ENCODE measurements around the gene OCRL. TPM values are rescaled to one million over a fixed set of nuclear protein-coding genes. Genes with fewer than 3 reads are reported as not detected.

OCRL gene
- total RNA-seq = 10 to 100 TPM in 2 of 4 donors, 1 to 10 TPM in 2; 7.2 to 34.7 (median 17.4) TPM

DNA sequence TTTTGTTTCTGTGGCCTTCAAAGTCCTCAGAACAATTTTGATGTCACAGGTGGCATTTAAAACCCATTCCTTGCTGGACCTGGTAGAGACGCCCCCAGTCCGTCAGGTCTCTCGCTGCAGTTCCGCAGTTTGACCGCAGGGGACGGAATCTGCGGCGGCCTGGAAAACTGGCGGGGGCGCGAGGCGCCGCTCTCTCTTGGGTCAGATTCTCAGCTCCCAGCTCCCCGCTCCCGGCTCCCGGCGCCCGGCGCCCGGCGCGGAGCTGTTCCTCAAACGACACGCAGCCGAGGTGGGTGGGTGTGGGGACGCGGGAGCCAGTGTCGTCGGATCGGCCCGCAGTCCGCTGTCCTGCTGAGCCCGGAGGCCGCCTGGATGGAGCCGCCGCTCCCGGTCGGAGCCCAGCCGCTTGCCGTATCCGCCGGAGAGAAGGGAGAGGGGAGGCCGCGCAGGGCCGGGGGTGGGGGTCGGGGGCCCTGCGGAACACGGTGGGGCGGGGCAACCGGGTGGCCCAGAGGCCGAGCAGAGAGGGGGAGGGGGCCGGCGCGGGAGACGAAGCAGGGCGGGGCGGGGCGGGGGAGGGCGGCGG lies at the start of gene OCRL:
Gene OCRL (plus strand): TSS at position 192 of the 586 bp plus-strand sequence. CDS start 181 bp downstream, at position 373.
- peak; percentile 51 to 71 for DNase-seq
- Histone ChIP-seq H3K36me3 (no peaks in the 10 kb centered on the region), H3K27ac (peak within 1 kb of the TSS; percentile 60 to 72), H3K4me3 (peak within 1 kb of the TSS; percentile 31 to 41), H3K4me1 (no peaks in the 10 kb centered on the region), H3K27me3 (no peaks in the 10 kb centered on the region), H3K9me3 (no peaks in the 10 kb centered on the region)
- intact Hi-C loops (cut with DNase I; ENCODE audit: low total_unique reads) = no loop called here
- TF ChIP-seq POLR2A (IDR thresholded peaks at IDR 0.05) = peak in 1 of 2 donors; percentile 16
- TF ChIP-seq, protein P1, sequence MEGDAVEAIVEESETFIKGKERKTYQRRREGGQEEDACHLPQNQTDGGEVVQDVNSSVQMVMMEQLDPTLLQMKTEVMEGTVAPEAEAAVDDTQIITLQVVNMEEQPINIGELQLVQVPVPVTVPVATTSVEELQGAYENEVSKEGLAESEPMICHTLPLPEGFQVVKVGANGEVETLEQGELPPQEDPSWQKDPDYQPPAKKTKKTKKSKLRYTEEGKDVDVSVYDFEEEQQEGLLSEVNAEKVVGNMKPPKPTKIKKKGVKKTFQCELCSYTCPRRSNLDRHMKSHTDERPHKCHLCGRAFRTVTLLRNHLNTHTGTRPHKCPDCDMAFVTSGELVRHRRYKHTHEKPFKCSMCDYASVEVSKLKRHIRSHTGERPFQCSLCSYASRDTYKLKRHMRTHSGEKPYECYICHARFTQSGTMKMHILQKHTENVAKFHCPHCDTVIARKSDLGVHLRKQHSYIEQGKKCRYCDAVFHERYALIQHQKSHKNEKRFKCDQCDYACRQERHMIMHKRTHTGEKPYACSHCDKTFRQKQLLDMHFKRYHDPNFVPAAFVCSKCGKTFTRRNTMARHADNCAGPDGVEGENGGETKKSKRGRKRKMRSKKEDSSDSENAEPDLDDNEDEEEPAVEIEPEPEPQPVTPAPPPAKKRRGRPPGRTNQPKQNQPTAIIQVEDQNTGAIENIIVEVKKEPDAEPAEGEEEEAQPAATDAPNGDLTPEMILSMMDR (IDR thresholded peaks at IDR 0.05) = peak; percentile 43 to 76 (median 68)

DNA sequence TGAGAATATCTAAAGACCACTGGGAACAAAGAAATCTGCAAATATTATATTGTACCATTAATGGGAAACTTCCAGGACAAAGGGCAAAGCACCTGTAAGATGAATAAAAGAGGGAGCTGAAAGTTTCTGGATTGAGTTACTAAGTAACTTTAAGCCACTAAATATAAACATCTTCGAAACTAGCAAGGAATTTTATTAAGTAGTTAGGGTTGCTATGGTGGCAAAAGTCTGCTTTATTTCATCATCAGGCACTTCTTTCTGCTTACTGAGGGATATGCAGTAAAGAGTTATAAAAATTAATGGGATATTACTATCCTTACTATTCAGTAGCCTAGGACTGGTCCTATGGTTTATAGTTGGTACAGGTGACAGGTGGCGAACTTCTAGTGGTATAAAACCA lies 49.7 kb upstream of the OCRL start:
- TF ChIP-seq, protein P1 (IDR thresholded peaks at IDR 0.05) = no peak
- no peak for TF ChIP-seq POLR2A (IDR thresholded peaks at IDR 0.05)
- no peak overlapping the region for H3K4me3 ChIP-seq
- H3K36me3 ChIP-seq = no peaks in the 10 kb centered on the region
- intact Hi-C loops (cut with DNase I; ENCODE audit: low total_unique reads) = no loop called here
- H3K27me3 ChIP-seq = peaks cover 0 to 6% of the 10 kb centered on the region in 2 donors
- H3K4me1 ChIP-seq = no peaks in the 10 kb centered on the region
- no peak overlapping the region for H3K27ac ChIP-seq
- DNase-seq = no peak
- no peaks in the 10 kb centered on the region for H3K9me3 ChIP-seq

DNA sequence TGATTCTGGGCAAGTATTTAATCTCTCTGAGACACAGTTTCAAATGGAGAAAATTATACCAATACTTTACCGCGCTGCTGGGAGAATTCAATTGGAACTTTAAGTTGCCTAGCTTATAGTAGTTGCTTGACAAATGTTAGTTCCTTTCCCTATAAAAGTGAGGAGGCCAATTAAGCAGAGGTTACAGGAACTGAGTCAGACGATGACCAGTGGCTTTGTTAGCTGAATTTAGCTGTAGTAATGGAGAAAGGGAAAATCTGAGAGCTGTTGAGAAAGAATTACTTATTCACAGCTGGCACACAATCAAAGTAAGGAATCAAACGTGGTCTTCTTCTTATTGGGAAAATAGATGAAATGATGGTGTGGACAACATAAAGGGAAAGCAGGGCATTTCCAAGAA lies 46.4 kb upstream of the OCRL start:
- DNase-seq = no peak
- TF ChIP-seq POLR2A (IDR thresholded peaks at IDR 0.05) = no peak
- TF ChIP-seq, protein P1 (IDR thresholded peaks at IDR 0.05) = no peak
- no peaks in the 10 kb centered on the region for H3K36me3 ChIP-seq
- H3K27ac ChIP-seq = no peak overlapping the region
- no peaks in the 10 kb centered on the region for H3K9me3 ChIP-seq
- H3K27me3 ChIP-seq = peaks cover 0 to 6% of the 10 kb centered on the region in 2 donors
- intact Hi-C loops (cut with DNase I; ENCODE audit: low total_unique reads) = no loop called here
- H3K4me1 ChIP-seq = no peaks in the 10 kb centered on the region
- no peak overlapping the region for H3K4me3 ChIP-seq

DNA sequence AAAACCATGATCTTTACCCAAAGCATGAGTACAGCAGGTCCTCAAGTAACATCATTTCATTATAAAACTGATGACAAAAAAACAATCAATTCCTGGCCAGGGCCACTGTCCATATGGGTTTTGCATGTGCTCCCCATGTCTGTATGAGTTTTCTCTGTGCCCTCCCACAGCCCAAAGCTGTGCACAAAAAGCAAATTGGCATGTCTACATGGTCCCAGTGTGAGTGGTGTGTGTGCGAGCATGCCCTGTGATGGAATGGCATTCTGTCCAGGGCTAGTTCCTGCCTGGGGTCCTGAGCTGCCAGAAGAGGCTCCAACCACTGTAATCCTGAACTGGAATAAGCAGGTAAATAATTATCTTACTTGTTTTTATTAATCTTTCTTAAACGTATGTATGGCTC lies 45.2 kb upstream of the OCRL start:
- TF ChIP-seq POLR2A (IDR thresholded peaks at IDR 0.05) = no peak
- TF ChIP-seq, protein P1 (IDR thresholded peaks at IDR 0.05) = no peak
- Histone ChIP-seq H3K4me1 (no peaks in the 10 kb centered on the region), H3K36me3 (no peaks in the 10 kb centered on the region), H3K27me3 (peaks cover 0 to 6% of the 10 kb centered on the region in 2 donors), H3K9me3 (no peaks in the 10 kb centered on the region), H3K4me3 (no peak overlapping the region), H3K27ac (no peak overlapping the region)
- DNase-seq = no peak
- intact Hi-C loops (cut with DNase I; ENCODE audit: low total_unique reads) = no loop called here

DNA sequence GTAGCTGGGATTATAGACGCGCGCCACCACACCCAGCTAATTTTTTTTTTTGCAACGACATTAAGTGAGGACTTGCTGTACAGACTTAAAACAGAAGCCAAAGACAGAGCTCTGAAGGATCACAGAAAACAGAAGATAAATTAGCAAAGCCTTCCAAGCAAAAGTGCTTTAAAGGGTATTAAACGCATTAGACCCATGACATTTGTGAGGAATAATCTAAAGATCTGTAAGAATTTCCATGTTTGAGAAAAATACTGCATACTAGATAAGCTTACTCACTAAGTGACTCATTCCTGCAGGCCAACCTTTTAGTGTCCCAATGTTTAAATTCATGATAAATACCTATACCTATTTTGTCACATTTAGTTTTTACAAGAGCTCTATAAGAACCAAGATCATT lies 44.2 kb upstream of the OCRL start:
- intact Hi-C loops (cut with DNase I; ENCODE audit: low total_unique reads) = no loop called here
- no peak overlapping the region for H3K27ac ChIP-seq
- no peak for DNase-seq
- H3K4me3 ChIP-seq = no peak overlapping the region
- no peaks in the 10 kb centered on the region for H3K9me3 ChIP-seq
- peaks cover 0 to 6% of the 10 kb centered on the region in 2 donors for H3K27me3 ChIP-seq
- H3K36me3 ChIP-seq = no peaks in the 10 kb centered on the region
- TF ChIP-seq, protein P1 (IDR thresholded peaks at IDR 0.05) = no peak
- TF ChIP-seq POLR2A (IDR thresholded peaks at IDR 0.05) = no peak
- no peaks in the 10 kb centered on the region for H3K4me1 ChIP-seq

All from uterus (tissue), 4 donors.